Endothelial cell of hepatic sinusoid (primary cell): ENCODE measurements around the gene SHD.
"Not testable (repeated sequence)": the region's sequence is repeated elsewhere in the genome, so short reads cannot be mapped to it uniquely, and the experiment has no call there.

ENCODE experiments used
- in situ Hi-C: cut with HindIII; loops from 2 replicates; pipeline ENCODE4 v1.10.0; 2017; ENCODE audit warnings: low sequenced_read_pairs

The SHD gene

GRCh38 chr19:4278419-4279266, at the start of gene SHD:
SHD (plus strand) TSS chr19:4279266; CDS start chr19:4280064, 798 bp downstream.
- in situ Hi-C loops = no loop called here

DNA sequence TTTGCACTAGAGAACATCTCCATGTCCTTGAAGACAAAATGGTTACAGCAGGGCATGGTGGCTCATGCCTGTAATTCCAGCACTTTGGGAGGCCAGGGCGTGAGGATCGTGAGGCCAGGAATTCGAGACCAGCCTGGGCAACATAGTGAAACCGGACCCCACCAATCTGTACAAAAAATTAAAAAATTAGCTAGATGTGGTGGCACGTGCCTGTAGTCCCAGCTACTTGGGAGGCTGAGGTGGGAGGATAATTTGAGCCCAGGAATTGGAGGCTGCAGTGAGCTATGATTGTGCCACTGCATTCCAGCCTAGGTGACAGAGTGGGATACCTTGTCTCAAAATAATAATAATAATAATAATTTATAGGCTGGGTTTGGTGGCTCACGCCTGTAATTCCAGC, 48.8 kb upstream of the SHD start:
- in situ Hi-C loops = not testable (repeated sequence)

DNA sequence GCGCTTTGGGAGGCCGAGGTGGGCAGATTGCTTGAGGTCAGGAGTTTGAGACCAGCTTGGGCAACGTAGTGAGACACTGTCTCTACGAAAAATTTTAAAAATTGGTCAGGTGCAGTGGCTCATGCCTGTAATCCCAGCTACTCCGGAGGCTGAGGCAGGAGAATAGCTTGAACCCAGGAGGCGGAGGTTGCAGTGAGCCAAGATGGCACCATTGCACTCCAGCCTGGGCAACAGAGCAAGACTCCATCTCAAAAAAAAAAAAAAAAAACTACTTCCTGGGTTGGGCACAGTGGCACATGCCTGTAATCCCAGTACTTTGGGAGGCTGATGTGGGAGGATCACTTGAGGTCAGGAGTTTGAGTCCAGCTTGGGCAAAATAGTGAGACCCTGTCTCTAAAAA, 47.5 kb upstream of the SHD start:
- in situ Hi-C loops = not testable (repeated sequence)

DNA sequence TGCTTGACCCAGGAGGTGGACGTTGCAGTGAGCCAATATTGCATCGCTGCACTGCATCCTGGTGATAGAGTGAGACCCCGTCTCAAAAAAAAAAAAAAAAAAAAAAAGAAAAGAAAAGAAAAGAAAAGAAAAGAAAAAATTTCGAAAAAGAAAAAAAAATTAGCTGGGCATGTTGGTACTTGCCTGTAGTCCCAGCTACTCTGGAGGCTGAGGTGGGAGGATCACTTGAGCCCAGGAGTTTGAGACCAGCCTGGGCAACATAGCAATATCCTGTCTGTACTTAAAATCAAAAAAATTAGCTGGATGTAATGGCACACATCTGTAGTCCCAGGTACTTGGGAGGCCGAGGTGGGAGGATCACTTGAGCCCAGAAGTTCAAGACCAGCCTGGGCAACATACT, 46.9 kb upstream of the SHD start:
- in situ Hi-C loops = not testable (repeated sequence)

DNA sequence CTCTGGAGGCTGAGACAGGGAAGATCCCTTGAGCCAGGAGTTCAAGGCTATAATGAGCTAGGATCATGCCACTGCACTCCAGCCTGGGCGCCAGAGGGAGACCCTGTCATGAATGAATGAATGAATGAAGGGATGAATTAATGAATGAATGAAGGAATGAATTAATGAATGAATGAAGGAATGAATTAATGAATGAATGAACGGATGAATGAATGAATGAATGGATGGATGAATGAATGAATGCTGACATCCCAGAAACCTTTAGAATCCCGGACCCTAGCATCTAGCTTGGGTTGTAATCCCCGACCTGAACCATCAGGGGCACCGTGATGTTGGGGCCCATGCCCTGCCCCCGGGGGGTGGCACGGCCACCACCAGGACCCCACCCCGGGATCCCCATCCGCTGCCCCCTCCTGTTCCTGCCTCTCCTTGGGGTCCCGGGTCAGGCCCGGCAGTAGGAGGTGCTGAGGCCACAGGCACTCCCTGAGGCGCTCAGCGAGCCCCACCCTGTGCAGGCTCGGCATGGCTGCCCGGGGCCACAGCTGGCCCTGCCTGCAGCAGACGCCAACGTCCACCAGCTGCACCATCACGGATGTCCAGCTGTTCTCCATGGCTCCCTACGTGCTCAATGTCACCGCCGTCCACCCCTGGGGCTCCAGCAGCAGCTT, 46.3 kb upstream of the SHD start:
- in situ Hi-C loops = no loop called here

GRCh38 chr19:4233282-4233853, 45.7 kb upstream of the SHD start:
- in situ Hi-C loops = no loop called here

DNA sequence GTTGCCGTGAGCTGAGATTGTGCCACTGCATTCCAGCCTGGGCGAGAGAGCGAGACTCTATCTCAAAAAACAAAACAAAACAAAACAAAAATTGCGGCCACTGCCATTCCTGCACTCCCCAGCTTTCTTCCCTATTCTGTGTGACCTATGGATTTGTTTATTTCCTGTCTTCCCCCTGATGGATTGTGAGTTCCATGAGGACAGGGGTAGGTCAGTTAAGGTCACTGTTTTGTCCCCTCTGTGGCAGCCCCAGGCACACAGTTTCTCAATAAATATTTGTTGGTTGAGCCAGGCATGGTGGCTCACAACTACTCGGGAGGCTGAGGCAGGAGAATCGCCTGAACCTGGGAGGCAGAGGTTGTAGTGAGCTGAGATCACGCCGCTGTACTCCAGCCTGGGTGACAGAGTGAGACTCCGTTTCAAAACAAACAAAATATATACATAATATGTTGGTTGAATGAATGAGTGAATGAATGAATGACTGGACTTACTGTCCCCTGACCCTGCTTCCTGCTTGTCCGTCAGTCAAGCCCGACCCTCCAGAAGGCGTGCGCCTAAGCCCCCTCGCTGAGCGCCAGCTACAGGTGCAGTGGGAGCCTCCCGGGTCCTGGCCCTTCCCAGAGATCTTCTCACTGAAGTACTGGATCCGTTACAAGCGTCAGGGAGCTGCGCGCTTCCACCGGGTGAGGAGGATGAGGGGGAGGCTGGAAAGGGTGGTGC, 44.8 kb upstream of the SHD start:
- in situ Hi-C loops = no loop called here

- in situ Hi-C loops = no loop called here
Measured at GRCh38 chr19:4234862-4235201, 44.2 kb upstream of the SHD start.

- in situ Hi-C loops = not testable (repeated sequence)
Measured at GRCh38 chr19:4237510-4237909, 41.6 kb upstream of the SHD start.

DNA sequence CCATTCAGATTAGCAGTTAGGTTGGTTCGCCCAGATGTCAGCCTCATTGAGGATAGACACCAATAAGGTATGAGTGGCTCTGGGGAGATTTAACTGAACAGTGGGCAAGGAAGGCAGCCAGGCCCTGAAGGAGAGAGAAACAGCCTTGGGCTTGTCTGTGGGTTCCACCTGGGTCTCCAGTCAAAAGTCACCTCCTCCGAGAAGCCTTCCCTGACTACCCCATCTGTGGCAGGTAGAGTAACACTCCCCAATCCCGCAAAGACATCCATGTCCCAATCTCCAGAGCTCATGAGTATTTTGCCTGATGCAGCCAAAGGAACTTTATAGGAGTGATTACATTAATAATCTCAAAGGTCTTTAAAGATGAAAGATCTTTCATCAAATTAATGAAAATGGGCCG, 40.2 kb upstream of the SHD start:
- in situ Hi-C loops = no loop called here

GRCh38 chr19:4241824-4242430, 37.1 kb upstream of the SHD start:
- in situ Hi-C loops = no loop called here

DNA sequence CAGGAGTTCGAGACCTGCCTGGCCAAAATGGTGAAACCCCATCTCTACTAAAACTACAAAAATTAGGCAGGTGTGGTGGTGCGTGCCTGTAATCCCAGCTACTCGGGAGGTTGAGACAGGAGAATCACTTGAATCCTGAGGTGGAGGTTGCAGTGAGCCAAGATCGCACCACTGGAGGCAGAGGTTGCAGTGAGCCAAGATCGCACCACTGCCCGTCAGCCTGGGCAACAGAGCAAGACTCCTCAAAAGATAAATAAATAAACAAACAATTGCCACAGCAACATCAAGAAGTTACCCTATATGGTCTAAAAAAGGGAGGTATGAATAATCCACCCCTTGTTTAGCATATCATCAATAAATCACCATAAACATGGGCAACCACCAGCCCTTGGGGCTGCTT, 33.1 kb upstream of the SHD start:
- in situ Hi-C loops = loop anchor here (5.0 kb wide), 2 partner anchors 81 to 171 kb away; no protein-coding TSS in a partner anchor

DNA sequence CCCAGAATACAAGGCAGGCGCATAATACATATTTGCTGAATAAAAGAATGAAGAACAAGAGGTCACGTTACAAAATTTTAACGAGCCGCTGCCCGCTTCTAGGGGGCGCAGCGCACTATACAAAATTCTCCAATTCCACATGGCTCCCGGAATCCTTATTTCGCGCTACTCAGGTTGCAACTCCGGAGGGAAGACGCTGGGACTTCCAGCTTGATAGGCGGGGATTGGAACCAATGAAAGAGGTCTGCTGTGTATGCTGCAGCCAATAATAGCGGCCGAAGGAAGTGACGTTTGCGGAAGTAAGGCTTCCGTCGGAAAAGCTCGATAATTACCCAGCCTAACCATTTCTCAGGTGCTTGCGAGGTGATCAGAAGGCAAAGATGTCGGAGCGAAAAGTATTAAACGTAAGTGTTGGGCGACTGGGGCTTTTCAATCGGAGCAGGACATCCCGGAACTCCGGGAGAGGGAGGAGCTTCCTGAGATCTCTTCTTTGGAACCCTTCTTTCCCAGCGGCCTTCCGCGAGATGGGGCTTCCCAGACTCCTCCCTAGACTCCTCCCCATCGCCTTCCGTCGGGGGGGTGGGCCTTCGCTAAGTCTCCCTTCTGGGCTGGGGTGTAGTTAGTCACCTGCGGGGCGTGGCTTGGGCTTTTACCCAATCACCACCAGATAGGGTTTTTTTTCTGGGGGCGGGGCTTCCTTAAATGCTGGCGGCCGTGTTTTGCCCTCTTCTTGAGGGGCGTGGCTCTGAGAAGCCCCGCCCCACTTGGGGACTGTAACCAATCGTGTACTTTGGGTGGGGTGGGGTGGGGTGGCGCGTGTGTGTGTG, 32.1 kb upstream of the SHD start, which contains the start of gene YJU2:
Gene YJU2 (plus strand): TSS at position 314 of the 827 bp plus-strand sequence. CDS start 67 bp downstream, at position 381.
- in situ Hi-C loops = loop anchor here (5.0 kb wide), 2 partner anchors 80 to 170 kb away; no protein-coding TSS in a partner anchor

GRCh38 chr19:4256563-4256962, 22.5 kb upstream of the SHD start:
- in situ Hi-C loops = no loop called here

DNA sequence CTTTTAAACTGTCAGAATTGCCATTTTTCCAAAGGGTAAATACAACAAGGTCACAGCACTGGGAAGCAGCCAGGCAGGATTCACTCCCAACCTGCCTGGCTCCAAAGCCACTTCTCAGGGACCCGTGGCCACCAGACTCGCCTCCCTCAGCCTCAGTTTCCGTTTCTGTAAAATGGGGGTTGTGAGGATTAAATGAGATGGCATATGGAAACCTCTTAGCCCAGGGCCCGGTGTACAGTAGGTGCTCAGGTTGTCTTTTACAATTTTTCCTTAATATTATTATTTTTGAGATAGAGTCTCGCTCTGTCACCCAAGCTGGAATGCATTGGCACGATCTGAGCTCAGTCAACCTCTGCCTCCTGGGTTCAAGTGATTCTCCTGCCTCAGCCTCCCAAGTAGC, 22.0 kb upstream of the SHD start:
- in situ Hi-C loops = no loop called here

- in situ Hi-C loops = no loop called here
Measured at GRCh38 chr19:4258181-4258580, 20.9 kb upstream of the SHD start.

GRCh38 chr19:4260613-4261191, 18.4 kb upstream of the SHD start:
- in situ Hi-C loops = no loop called here

- in situ Hi-C loops = no loop called here
Measured at GRCh38 chr19:4264812-4265211, 14.3 kb upstream of the SHD start.

DNA sequence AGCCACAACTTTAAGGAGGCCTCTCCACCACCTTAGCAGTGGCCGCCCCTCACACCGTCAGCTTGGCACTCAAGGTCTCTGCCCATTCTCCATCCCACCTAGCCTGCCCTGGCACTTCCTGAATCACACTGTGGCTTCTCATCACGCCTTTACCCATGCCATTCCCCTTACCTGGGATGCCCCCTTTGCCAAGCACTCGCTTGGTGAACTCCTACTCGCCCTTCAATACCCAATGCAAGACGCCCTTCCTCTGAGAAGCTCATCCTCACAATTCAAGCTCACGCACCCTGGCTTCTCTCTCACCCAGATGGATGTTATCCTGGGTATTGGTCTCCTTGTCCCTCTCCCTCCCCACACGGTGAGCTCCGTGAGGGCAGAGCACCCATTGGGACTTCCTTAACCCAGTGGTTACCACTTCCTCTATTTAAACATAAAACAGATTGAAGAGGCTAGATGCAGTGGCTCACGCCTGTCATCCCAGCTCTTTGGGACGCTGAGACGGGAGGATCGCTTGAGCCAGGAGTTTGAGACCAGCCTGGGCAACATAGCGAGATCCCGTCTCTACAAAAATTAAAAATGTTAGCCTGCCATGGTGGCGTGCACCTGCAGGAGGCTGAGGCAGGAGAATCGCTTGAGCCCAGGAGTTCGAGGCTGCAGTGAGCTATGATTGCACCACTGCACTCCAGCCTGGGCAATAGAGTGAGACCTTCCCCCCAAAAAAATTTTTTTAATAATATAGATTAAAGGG, 12.6 kb upstream of the SHD start:
- in situ Hi-C loops = no loop called here
